GM12878 (cell line): Measurements from ENCODE around the gene CEP63. TPM values are rescaled to one million over a fixed set of nuclear protein-coding genes. Genes with fewer than 3 reads are reported as not detected.

ENCODE experiments used
- ATAC-seq: fragments of 200-7000 bp; cut with Tn5 transposase; 3 replicates; pipeline ENCODE4 v1.9.1; 2020; ENCODE audit warnings: mild to moderate bottlenecking, moderate library complexity
- BruUV-seq: library from RNA; stranded (reverse); fragments of 400-500 nt; replicated peaks from 2 replicates; lab custom pipeline; 2021; lab: Mats Ljungman, UMichigan
- CTCF ChIA-PET: fragments of 300-600 bp; sonication (Branson Sonifier 250); formaldehyde crosslinking; extraction: SDS; loops from one replicate; lab custom pipeline; 2021; ENCODE audit warnings: inconsistent platforms; lab: Yijun Ruan, JAX
- POLR2A ChIA-PET: fragments of 350-600 bp; formaldehyde crosslinking; extraction: SDS; loops from one replicate; lab custom pipeline; 2021; ENCODE audit warnings: inconsistent platforms; lab: Charles Lee
- RAD21 ChIA-PET: fragments of 300-600 bp; sonication (Branson Sonifier 250); formaldehyde crosslinking; loops from one replicate; lab custom pipeline; 2023; ENCODE audit warnings: antibody characterized with exemption; ENCODE audit not compliant: unreplicated experiment; lab: Charles Lee
- SMC1A ChIA-PET: fragments of 300-600 bp; sonication (Branson Sonifier 250); formaldehyde crosslinking; loops from one replicate; lab custom pipeline; 2023; ENCODE audit not compliant: unreplicated experiment, uncharacterized antibody; lab: Charles Lee
- DNase-seq: peaks from one replicate; pipeline ENCODE4 v3.0.0-alpha.2; 2011; ENCODE audit warnings: low read depth, low spot score
- FAIRE-seq: peaks from 3 replicates; lab custom pipeline; 2011; peaks lifted over from hg19 to GRCh38; lab: Jason Lieb, UNC
- H2AFZ ChIP-seq: 2 replicates; pipeline ENCODE4 v1.6.0; 2011; ENCODE audit warnings: low read depth, low read length, control low read depth; ENCODE audit not compliant: control insufficient read depth
- H3K27ac ChIP-seq: 2 replicates; pipeline ENCODE4 v1.5.1; 2011; ENCODE audit warnings: control low read depth; ENCODE audit not compliant: control insufficient read depth, insufficient read depth
- H3K27me3 ChIP-seq, 2 experiments: replicated peaks in 1 of 2; 2 replicates each; pipeline versions ENCODE4 v1.6.0 to v1.6.1; 2011; ENCODE audit warnings: low read length in 1 of 2; ENCODE audit not compliant: control insufficient read depth in 2 of 2, insufficient read depth in 2 of 2
- H3K36me3 ChIP-seq, 2 experiments: 2 replicates each; pipeline ENCODE4 v1.5.1; 2011; ENCODE audit warnings: low read length in 1 of 2; ENCODE audit not compliant: control insufficient read depth in 2 of 2, insufficient read depth in 2 of 2
- H3K4me1 ChIP-seq: 2 replicates; pipeline ENCODE4 v1.6.1; 2011; ENCODE audit warnings: mild to moderate bottlenecking, low read length, moderate library complexity, mixed read lengths; ENCODE audit not compliant: control insufficient read depth, insufficient read depth
- H3K4me2 ChIP-seq: 2 replicates; pipeline ENCODE4 v1.6.0; 2011; ENCODE audit warnings: control low read depth; ENCODE audit not compliant: control insufficient read depth, insufficient read depth
- H3K4me3 ChIP-seq: fragments of 200-600 bp; sonication (generic); 2 replicates; pipeline ENCODE4 v1.5.1; 2016
- H3K79me2 ChIP-seq: 2 replicates; pipeline ENCODE4 v1.6.0; 2011; ENCODE audit warnings: low read length; ENCODE audit not compliant: control insufficient read depth, insufficient read depth
- H3K9ac ChIP-seq: 2 replicates; pipeline ENCODE4 v1.8.0; 2011; ENCODE audit warnings: low read length, control low read depth, mixed read lengths; ENCODE audit not compliant: control insufficient read depth, insufficient read depth
- H3K9me3 ChIP-seq: replicated peaks from 3 replicates; pipeline ENCODE4 v1.5.1; 2011; ENCODE audit warnings: mild to moderate bottlenecking, low read length; ENCODE audit not compliant: control insufficient read depth, insufficient read depth
- H4K20me1 ChIP-seq: 2 replicates; pipeline ENCODE4 v1.6.0; 2011; ENCODE audit not compliant: control insufficient read depth, insufficient read depth
- CBFB ChIP-seq: IDR thresholded peaks from 2 replicates; pipeline ENCODE4 v1.6.1; 2016; ENCODE audit warnings: antibody characterized with exemption, low read depth
- DPF2 ChIP-seq: fragments of 450-650 bp; IDR thresholded peaks from 2 replicates; pipeline ENCODE4 v1.6.1; 2017; ENCODE audit warnings: mild to moderate bottlenecking
- HDGF ChIP-seq: fragments of 450-650 bp; IDR thresholded peaks from 2 replicates; pipeline ENCODE4 v1.6.1; 2016; ENCODE audit warnings: antibody characterized with exemption
- IRF5 ChIP-seq: fragments of 450-650 bp; IDR thresholded peaks from 2 replicates; pipeline ENCODE4 v1.6.1; 2017; ENCODE audit warnings: borderline replicate concordance
- MAX ChIP-seq: IDR thresholded peaks from 2 replicates; pipeline ENCODE4 v1.6.1; 2012; ENCODE audit warnings: low read depth, low read length, improper control_type of control experiment
- MYC ChIP-seq: IDR thresholded peaks from 2 replicates; pipeline ENCODE4 v1.6.1; 2011; ENCODE audit warnings: mild to moderate bottlenecking, low read length, moderate library complexity, inconsistent platforms; ENCODE audit not compliant: insufficient read depth, insufficient replicate concordance, insufficient read length, severe bottlenecking
- NBN ChIP-seq: fragments of 450-650 bp; IDR thresholded peaks from 2 replicates; pipeline ENCODE4 v1.6.1; 2016
- SREBF1 ChIP-seq: IDR thresholded peaks from 2 replicates; pipeline ENCODE4 v1.6.1; 2012; ENCODE audit warnings: mild to moderate bottlenecking, low read length
- YBX1 ChIP-seq: fragments of 450-650 bp; IDR thresholded peaks from 2 replicates; pipeline ENCODE4 v1.6.1; 2016; ENCODE audit warnings: antibody characterized with exemption
- ZZZ3 ChIP-seq: IDR thresholded peaks from 2 replicates; pipeline ENCODE4 v1.6.1; 2011; ENCODE audit warnings: low read depth; ENCODE audit not compliant: control insufficient read depth, insufficient read length
- WGBS: methylation state at CpG from one replicate; pipeline ENCODE4 v1.1.6; 2016; ENCODE audit warnings: low lambda C conversion rate; ENCODE audit not compliant: insufficient replicate concordance, insufficient coverage; ENCODE audit errors: missing lambda C conversion rate; 5-methylcytosine and 5-hydroxymethylcytosine counted together
- in situ Hi-C: fragments of 300-500 bp; cut with MboI; formaldehyde crosslinking; loops from 9 replicates; pipeline ENCODE4 v1.14.3; 2018; ENCODE audit warnings: mixed read lengths
- intact Hi-C: fragments of 100-400 bp; cut with micrococcal nuclease; formaldehyde crosslinking; loops from one replicate; pipeline ENCODE4 v1.14.2; 2022; ENCODE audit not compliant: unreplicated experiment
- polyA plus RNA-seq, 11 experiments: library from polyadenylated mRNA; depleted of rRNA in 4 of 11; unstranded in 6 of 11; stranded (reverse) in 5 of 11; fragments of >200 nt; fragmentation: Nextera tagmentation in 4 of 11; fragmentation: Illumina TruSeq in 1 of 11; extraction: Ambion mirVana in 4 of 11; extraction: Trizol in 1 of 11; gene quantifications; 1 replicate in 1 of 11; 2 replicates in 10 of 11; pipeline versions ENCODE4 v1.2.1 to v1.2.3, GENCODE V29; 2011 to 2016; ENCODE audit warnings: inconsistent platforms in 2 of 11, missing spikeins in 2 of 11, low read depth in 1 of 11
- total RNA-seq, 4 experiments: library from RNA; depleted of rRNA in 3 of 4; stranded (reverse); fragments of >200 nt in 3 of 4; fragmentation: Illumina TruSeq in 1 of 4; extraction: Trizol in 1 of 4; gene quantifications; 2 replicates each; pipeline versions ENCODE4 v1.2.1 to v1.2.3, GENCODE V29; 2013 to 2021
- TF ChIP-seq, protein P1 (sequence below): IDR thresholded peaks from 2 replicates; pipeline ENCODE4 v1.6.1; 2011; ENCODE audit warnings: low read depth, mild to moderate bottlenecking, low read length, moderate library complexity, borderline replicate concordance; ENCODE audit errors: extremely low read depth
- TF ChIP-seq, protein P2 (sequence below): IDR thresholded peaks from 2 replicates; pipeline ENCODE4 v1.6.1; 2012; ENCODE audit warnings: improper control_type of control experiment, low read depth, low read length; ENCODE audit not compliant: insufficient replicate concordance

The CEP63 gene
- total and polyA plus RNA-seq, 10 of the 15 experiments (the other 5 are each of a cell fraction or from before 2014, with no cell fraction given), result 14.0 to 36.9 (median 26.8) TPM

- CTCF ChIA-PET, result interaction anchor here (1.2 kb wide), 1 partner anchor 42 kb away, joined by 4 read pairs; no protein-coding TSS in a partner anchor
These were observed 50.9 kb downstream of the CEP63 start for GRCh38 chr3:134536781-134537180.

More at GRCh38 chr3:134536781-134537180, 50.9 kb downstream of the CEP63 start:
- Histone ChIP-seq H4K20me1 (no peaks in the 10 kb centered on the region), H2AFZ (no peak overlapping the region), H3K9ac (no peak overlapping the region), H3K79me2 (no peaks in the 10 kb centered on the region), H3K4me3 (no peak overlapping the region), H3K27me3 (no peaks in the 10 kb centered on the region), H3K9me3 (no peaks in the 10 kb centered on the region), H3K4me1 (no peaks in the 10 kb centered on the region), H3K36me3 (peaks cover 2 to 6% of the 10 kb centered on the region in 2 experiments; a peak in 3 of 4 replicates), H3K27ac (no peak overlapping the region), H3K4me2 (no peak overlapping the region)
- RAD21 ChIA-PET, result interaction anchor here (0.6 kb wide), 1 partner anchor 103 kb away, joined by 3 read pairs; no protein-coding TSS in a partner anchor
- BruUV-seq, result no TSS peak
- 94% methylated on average over 5 of the region's 5 CpGs for WGBS
- FAIRE-seq (no peak), ATAC-seq (no peak), DNase-seq (no peak)
- in situ Hi-C loops (no loop called here), intact Hi-C loops (no loop called here)
- TF ChIP-seq, protein P1, sequence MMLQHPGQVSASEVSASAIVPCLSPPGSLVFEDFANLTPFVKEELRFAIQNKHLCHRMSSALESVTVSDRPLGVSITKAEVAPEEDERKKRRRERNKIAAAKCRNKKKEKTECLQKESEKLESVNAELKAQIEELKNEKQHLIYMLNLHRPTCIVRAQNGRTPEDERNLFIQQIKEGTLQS, result no peak
- no peak for TF ChIP-seq YBX1
- no peak for TF ChIP-seq DPF2
- TF ChIP-seq ZZZ3, result no peak
- TF ChIP-seq, protein P2, sequence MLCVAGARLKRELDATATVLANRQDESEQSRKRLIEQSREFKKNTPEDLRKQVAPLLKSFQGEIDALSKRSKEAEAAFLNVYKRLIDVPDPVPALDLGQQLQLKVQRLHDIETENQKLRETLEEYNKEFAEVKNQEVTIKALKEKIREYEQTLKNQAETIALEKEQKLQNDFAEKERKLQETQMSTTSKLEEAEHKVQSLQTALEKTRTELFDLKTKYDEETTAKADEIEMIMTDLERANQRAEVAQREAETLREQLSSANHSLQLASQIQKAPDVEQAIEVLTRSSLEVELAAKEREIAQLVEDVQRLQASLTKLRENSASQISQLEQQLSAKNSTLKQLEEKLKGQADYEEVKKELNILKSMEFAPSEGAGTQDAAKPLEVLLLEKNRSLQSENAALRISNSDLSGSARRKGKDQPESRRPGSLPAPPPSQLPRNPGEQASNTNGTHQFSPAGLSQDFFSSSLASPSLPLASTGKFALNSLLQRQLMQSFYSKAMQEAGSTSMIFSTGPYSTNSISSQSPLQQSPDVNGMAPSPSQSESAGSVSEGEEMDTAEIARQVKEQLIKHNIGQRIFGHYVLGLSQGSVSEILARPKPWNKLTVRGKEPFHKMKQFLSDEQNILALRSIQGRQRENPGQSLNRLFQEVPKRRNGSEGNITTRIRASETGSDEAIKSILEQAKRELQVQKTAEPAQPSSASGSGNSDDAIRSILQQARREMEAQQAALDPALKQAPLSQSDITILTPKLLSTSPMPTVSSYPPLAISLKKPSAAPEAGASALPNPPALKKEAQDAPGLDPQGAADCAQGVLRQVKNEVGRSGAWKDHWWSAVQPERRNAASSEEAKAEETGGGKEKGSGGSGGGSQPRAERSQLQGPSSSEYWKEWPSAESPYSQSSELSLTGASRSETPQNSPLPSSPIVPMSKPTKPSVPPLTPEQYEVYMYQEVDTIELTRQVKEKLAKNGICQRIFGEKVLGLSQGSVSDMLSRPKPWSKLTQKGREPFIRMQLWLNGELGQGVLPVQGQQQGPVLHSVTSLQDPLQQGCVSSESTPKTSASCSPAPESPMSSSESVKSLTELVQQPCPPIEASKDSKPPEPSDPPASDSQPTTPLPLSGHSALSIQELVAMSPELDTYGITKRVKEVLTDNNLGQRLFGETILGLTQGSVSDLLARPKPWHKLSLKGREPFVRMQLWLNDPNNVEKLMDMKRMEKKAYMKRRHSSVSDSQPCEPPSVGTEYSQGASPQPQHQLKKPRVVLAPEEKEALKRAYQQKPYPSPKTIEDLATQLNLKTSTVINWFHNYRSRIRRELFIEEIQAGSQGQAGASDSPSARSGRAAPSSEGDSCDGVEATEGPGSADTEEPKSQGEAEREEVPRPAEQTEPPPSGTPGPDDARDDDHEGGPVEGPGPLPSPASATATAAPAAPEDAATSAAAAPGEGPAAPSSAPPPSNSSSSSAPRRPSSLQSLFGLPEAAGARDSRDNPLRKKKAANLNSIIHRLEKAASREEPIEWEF, result no peak
- TF ChIP-seq NBN, result no peak
- TF ChIP-seq IRF5, result no peak
- no peak for TF ChIP-seq SREBF1
- TF ChIP-seq HDGF, result no peak
- TF ChIP-seq CBFB, result no peak
- TF ChIP-seq MYC, result no peak
- no peak for TF ChIP-seq MAX
- SMC1A ChIA-PET, result no interaction called here
- POLR2A ChIA-PET, result no interaction called here
